Eye (tissue), 1 donor: ENCODE results near the gene PACSIN2.
A peak's percentile ranks its signal among the peaks of the same experiment; 100 is the strongest.
"Not testable (repeated sequence)": the region's sequence is repeated elsewhere in the genome, so short reads cannot be mapped to it uniquely, and the experiment has no call there.

Source experiments
- DNase-seq: peaks from one replicate; pipeline ENCODE4 v3.0.0-alpha.2; 2015

PACSIN2 gene

GRCh38 chr22:43011079-43011478, 3.9 kb downstream of the PACSIN2 start:
- no peak for DNase-seq

- DNase-seq, result no peak
These were observed 5.5 kb downstream of the PACSIN2 start for GRCh38 chr22:43009444-43009843.

- no peak for DNase-seq
These were observed 6.0 kb downstream of the PACSIN2 start for GRCh38 chr22:43008921-43009320.

GRCh38 chr22:43008509-43008908, 6.4 kb downstream of the PACSIN2 start:
- DNase-seq, result no peak

GRCh38 chr22:43007519-43008102, 7.3 kb downstream of the PACSIN2 start:
- no peak for DNase-seq

- no peak for DNase-seq
These were observed 8.2 kb downstream of the PACSIN2 start for GRCh38 chr22:43006753-43007152.

GRCh38 chr22:43006016-43006505, 8.9 kb downstream of the PACSIN2 start:
- DNase-seq, result no peak

- DNase-seq, result no peak
These were observed 9.8 kb downstream of the PACSIN2 start for GRCh38 chr22:43005106-43005505.

GRCh38 chr22:43004362-43005035, 10.4 kb downstream of the PACSIN2 start:
- no peak for DNase-seq

GRCh38 chr22:43002202-43002586, 12.8 kb downstream of the PACSIN2 start:
- DNase-seq, result no peak

- DNase-seq, result no peak
These were observed 13.4 kb downstream of the PACSIN2 start for GRCh38 chr22:43001271-43002201.

GRCh38 chr22:43000441-43001175, 14.3 kb downstream of the PACSIN2 start:
- DNase-seq, result no peak

- no peak for DNase-seq
These were observed 17.3 kb downstream of the PACSIN2 start for GRCh38 chr22:42997582-42998090.

- DNase-seq, result no peak
These were observed 18.1 kb downstream of the PACSIN2 start for GRCh38 chr22:42996646-42997365.

GRCh38 chr22:42995654-42996053, 19.3 kb downstream of the PACSIN2 start:
- not testable (repeated sequence) for DNase-seq

GRCh38 chr22:42994917-42995562, 19.9 kb downstream of the PACSIN2 start:
- peak; percentile 50 for DNase-seq

- DNase-seq, result no peak
These were observed 20.6 kb downstream of the PACSIN2 start for GRCh38 chr22:42994276-42994916.

- no peak for DNase-seq
These were observed 21.2 kb downstream of the PACSIN2 start for GRCh38 chr22:42993651-42994275.

- no peak for DNase-seq
These were observed 22.0 kb downstream of the PACSIN2 start for GRCh38 chr22:42992886-42993479.

- no peak for DNase-seq
These were observed 22.9 kb downstream of the PACSIN2 start for GRCh38 chr22:42992092-42992491.
